GM18520 (cell line): Measurements from ENCODE around the gene NUDT4.

ENCODE experiments used
- ATAC-seq: cut with Tn5 transposase; IDR thresholded peaks from one replicate; pipeline ENCODE4 v1.9.1; 2021; ENCODE audit not compliant: unreplicated experiment

Gene NUDT4

DNA sequence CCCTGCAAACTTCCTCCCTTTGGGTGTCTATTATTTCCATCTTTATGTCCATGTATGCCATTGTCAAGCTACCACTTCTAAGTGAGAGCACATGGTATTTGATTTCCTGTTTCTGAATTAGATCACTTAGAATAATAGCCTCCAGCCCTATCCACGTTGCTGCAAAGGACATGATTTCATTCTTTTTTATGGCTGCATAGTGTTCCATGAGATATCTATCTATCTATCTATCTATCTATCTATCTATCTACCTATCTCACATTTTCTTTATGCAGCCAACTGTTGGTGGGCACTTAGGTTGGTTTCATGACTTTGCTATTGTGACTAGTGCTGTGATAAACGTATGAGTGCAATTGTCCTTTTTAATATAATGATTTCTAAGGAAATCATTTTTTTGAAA, 78.4 kb downstream of the NUDT4 start:
- no peak for ATAC-seq
